T-helper 2 cell treated with Interferon-gamma antibody and Interleukin-4, amounts not matched to agents 5 μg/mL and 100 μg/mL, for 36 hours (primary cell): ENCODE results near the gene SDHA.

Source experiments
- DNase-seq: peaks from one replicate; pipeline ENCODE4 v3.0.0; 2021; ENCODE audit warnings: low spot score
- H3K27ac Mint-ChIP-seq: one replicate; pipeline ENCODE4 v1.8.0; 2021; ENCODE audit warnings: mild to moderate bottlenecking, mixed read lengths
- H3K27me3 Mint-ChIP-seq: one replicate; pipeline ENCODE4 v1.8.0; 2021; ENCODE audit warnings: low read depth, mixed read lengths
- H3K36me3 Mint-ChIP-seq: one replicate; pipeline ENCODE4 v1.8.0; 2021; ENCODE audit warnings: low read depth, mixed read lengths
- H3K4me1 Mint-ChIP-seq: one replicate; pipeline ENCODE4 v1.8.0; 2021; ENCODE audit warnings: low read depth, mixed read lengths
- H3K4me3 Mint-ChIP-seq: one replicate; pipeline ENCODE4 v1.8.0; 2022; ENCODE audit warnings: mild to moderate bottlenecking, moderate library complexity, mixed read lengths
- H3K9me3 Mint-ChIP-seq: one replicate; pipeline ENCODE4 v1.8.0; 2021; ENCODE audit warnings: mixed read lengths

SDHA gene

DNA sequence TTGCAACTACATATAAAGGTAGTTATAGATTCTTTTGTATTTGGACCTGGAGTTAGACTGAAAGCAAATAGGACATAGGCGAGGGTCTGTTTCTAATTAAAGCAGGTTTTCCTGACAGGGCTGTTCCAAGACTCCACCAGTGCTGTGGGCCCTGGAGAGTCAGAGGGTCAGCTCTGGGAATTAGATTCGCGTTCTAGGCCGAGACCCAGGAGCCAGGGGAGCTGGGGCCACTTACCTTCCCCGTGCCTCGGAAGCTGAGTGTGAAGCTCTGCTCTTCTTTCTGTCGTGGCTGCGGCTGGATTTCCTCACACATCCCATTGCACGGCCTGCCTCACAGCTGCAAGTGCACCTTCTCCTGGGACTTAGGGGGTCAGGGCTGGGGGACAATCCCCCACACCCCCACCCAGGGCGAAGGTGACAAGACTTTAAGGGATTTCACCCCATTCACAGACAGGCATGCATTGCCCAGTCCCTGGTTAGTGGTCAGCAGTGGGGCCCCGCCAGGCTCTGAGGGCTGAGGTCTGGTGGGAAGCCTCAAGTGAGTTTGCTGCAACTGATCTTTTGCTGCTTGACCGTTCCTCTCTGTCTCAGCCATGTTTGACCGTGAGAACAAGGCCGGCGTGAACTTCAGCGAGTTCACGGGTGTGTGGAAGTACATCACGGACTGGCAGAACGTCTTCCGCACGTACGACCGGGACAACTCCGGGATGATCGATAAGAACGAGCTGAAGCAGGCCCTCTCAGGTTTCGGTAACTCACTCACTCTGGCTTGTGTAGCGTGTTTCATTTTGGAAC lies 88.1 kb downstream of the SDHA start:
- Mint-ChIP-seq H3K4me3 (no peak overlapping the region), H3K27me3 (no peaks in the 10 kb centered on the region), H3K36me3 (peaks cover 10% of the 10 kb centered on the region), H3K4me1 (peaks cover 8% of the 10 kb centered on the region), H3K9me3 (no peaks in the 10 kb centered on the region), H3K27ac (no peak overlapping the region)
- DNase-seq = no peak
